ENCODE measurements around the gene CD81.

Gene CD81

DNA sequence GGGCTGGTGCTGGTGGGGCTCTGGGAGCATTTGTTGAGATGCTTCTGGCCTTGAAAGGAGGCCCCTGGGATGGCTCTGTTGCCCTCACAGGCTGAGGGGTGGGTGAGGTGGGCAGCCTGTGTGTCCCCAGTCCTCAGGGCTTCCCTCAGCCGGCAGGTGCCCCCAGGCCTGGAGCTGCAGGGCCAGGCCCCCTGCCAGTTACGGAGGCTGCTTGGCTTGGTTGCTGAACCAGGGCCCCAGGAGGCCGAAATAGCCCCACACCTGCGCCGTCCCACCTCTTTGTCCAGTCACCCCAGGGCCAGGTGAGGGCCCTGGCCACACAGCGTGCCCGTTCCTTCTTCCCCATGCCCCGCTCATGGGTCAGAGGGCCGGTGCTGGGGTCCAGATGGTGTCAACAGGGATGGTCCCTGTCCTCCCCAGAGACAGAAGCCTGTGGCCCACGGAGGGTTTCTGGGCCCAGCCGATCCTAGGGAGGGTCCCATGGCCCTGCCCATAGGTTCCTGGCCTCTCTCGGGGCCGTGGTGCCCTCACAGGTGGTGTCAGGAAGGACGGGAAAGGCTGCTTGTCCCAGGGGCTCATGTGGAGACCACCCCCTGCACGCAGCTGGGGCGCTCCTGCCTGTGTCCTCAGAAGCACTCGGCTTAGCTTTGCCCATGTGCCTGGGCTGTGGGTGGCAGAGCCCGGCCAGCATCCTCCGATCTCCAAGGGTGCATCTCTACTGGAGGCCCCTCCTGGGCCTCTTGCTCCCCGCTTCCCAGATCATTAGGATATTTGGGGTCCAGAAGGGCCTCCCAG lies 14.3 kb downstream of the CD81 start:
- DNase-seq = no peak

DNA sequence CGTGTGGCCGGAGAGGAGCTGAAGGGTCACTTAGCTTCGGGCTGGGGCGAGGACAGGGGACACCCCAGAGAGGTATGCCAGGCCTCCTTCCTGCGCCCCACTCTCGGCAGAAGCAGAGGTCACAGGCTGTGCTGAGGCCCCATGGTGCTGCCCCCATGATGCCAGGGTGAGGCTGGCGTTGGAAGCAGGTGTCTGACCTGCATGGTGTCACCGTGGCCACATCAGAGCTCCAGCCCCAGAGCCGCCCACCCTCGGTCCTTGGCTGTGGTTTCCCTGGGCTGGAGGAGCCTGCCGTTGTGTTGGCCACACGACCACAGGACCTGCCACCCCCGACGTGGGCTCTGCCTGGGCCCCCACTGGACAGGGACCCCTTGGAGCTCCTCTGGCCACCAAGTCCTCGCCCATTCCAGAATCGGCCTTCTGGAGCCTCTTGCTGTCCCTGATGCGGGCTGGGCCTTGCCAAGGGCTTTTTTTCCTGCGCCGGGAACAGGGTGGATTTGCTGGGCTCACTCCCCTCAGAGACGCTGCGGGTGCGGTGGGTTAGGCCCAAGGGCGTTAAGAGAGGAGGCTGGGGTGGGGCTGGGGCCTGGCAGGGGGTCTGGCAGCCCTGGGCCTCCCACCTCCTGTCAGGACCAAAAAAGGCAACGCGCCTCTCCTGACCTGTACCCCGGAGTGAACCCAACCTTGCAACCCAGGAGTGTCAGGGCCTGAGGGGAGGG lies 15.3 kb downstream of the CD81 start:
- DNase-seq = no peak

DNA sequence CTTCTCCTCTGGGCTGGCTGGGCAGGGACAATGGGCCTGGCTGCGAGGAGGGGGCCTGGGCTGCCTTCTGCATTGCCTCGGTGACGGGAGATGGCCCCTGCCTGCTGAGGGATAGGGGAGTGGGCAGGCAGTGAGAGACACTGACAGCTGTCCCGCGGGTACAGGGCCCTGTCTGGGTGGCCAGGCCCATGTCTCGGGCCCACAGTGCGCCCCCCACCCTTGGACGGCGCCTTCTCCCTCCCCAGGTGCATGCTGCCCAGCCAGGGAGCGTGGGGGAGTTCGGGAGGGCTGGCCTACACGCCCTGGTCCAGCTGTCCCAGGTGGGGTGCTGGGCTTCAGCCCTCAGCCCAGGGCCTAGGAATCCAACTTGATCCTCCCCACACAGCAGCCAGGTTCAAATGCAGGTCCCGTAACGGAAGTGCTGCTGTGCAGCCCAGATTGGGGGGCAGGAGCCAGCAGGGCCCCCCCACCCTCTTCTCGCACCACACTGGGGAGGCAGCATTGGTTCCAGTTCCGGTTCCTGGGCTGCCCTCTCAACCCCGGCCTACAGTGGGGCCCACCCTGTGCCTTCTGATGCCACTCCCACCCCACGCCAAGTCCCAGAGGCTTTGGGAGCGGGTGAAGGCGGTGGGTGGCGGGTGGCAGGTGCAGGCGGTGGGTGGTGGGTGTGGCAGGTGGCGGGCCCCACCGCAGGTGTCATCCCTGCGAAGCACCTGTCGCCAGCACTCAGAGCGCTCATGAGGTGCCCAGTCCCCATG lies 16.2 kb downstream of the CD81 start:
- no peak for DNase-seq

DNA sequence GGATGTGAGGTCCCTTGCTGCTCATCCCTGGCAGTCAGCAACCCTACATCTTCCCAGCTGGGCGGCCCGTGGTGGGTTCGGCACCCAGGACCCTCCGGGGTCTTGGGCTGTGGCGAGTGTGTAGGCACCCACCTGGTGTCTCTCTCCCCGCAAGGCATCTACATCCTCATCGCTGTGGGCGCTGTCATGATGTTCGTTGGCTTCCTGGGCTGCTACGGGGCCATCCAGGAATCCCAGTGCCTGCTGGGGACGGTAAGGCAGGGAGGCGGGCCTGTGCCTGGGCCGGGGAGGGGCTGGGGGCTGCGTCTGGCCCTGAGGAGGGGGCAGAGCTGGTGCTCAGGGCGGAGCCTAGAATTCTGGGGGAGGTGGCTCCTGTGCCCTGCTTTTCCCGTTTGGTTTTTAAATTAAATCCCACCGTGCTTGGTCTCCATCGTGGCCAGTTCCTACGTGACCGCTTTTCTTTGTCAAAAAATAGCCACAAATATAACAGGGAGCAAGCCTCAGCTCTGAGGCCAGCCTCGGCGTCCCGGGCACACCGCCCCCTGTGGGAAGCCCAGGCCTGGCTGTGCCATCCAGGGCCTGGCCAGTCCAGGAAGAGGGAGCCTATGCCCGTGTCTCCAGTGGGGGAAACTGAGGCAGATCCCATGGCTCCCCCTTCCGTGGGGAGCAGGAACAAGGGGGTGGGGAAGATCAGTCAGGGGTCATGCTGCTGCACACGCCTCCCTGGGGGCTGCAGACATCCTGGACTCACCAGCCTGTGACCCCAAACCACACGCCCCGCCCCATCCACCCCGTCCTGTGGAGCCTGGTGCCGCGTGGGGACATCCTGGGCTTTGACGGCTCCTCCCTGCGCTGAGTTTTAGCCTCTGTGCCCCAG lies 17.1 kb downstream of the CD81 start:
- no peak for DNase-seq

DNA sequence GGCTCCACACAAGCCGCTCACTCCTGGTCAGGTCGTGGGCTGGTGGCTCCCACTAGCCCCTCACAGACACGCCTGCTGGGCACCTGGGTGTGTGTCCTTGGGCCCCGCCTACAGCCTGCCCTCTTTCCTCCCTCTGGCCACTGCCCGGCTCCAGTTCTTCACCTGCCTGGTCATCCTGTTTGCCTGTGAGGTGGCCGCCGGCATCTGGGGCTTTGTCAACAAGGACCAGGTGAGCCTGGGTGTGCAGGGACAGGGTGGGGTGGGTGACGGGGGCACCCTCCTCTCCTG lies 17.7 kb downstream of the CD81 start:
- no peak for DNase-seq

DNA sequence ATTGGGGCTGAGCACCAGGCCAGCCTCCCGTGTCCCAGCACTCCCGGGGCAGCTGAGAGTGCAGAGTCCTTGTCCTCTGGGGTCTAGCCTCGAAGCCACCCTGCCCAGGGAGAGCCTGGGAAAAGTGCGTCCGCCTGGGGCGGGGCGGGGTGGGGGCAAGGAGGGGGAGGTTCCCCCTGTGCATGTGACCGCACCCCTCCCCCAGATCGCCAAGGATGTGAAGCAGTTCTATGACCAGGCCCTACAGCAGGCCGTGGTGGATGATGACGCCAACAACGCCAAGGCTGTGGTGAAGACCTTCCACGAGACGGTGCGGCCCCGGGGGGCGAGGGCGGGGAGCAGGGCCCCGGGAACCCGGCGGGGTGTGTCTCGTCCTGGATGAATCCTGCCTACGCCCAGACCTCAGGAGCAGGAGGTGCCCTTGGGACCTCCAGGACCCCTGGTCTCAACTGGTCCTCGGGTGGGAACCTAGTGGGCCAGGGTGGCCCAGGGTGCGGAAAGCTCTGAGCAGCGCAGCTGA lies 18.2 kb downstream of the CD81 start:
- no peak for DNase-seq

DNA sequence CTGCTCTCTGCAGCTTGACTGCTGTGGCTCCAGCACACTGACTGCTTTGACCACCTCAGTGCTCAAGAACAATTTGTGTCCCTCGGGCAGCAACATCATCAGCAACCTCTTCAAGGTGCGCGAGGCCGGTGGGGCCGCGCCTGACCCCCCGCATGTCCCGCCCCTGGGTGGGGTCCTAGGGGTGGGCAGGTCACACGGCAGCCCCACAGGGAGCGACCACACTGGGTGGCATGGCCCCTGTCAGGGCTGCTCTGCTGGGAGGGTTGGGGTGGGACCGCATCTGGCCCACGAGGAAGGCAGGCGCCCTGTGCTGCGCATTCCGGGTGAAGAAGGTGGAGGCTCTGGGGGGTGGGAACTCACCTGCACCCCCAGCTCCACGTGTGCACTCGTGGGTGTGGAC lies 18.7 kb downstream of the CD81 start:
- DNase-seq = no peak

DNA sequence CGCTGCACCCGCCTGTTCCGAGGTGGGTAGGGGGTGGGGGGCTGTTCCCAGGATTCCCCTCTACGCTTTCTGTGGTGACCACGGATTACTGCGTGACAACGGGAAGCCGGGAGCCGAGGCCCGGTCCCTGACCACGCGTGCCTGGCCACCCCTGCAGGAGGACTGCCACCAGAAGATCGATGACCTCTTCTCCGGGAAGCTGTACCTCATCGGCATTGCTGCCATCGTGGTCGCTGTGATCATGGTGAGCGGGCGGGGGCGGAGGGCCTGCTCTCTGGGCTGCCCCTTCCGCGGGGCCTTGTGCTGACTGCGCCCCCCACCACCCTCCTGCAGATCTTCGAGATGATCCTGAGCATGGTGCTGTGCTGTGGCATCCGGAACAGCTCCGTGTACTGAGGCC lies 19.4 kb downstream of the CD81 start:
- DNase-seq = no peak

DNA sequence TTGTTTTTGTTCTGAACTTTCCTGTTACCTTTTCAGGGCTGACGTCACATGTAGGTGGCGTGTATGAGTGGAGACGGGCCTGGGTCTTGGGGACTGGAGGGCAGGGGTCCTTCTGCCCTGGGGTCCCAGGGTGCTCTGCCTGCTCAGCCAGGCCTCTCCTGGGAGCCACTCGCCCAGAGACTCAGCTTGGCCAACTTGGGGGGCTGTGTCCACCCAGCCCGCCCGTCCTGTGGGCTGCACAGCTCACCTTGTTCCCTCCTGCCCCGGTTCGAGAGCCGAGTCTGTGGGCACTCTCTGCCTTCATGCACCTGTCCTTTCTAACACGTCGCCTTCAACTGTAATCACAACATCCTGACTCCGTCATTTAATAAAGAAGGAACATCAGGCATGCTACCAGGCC lies 19.9 kb downstream of the CD81 start:
- no peak for DNase-seq

DNA sequence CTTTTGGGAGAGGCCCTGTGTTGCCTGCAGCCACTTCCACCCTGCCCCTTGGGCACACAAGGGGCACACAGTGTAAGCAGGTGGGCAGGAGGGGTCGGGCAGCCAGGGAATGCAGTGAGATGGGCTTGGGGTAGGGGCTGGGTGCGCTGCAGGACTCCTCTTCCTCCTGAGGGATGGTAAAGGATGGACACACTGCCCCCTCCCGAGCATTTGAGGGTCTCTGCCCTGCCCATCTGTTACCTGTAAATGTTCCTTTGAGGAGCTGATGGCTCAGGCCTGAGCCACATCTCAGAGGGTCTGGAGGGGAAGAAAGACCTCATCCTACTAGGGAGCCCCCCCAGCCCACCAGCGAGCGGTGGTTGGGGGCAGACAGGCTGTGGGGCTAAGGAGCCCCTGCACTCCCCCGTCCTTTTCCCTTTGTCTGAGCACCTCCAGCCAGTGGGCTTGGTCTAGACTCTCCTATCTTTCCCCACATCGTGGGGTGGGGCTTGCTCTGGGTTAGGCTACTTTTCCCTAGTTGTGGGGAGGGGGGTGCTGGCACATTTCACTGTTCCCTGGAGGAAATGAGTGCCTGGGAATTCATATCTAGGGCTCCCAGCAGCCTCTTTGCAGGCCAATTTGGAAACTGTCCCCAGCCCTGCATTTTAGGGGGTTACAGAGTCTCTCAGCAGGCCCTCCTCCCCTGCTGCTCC lies 21.7 kb downstream of the CD81 start:
- no peak for DNase-seq

DNA sequence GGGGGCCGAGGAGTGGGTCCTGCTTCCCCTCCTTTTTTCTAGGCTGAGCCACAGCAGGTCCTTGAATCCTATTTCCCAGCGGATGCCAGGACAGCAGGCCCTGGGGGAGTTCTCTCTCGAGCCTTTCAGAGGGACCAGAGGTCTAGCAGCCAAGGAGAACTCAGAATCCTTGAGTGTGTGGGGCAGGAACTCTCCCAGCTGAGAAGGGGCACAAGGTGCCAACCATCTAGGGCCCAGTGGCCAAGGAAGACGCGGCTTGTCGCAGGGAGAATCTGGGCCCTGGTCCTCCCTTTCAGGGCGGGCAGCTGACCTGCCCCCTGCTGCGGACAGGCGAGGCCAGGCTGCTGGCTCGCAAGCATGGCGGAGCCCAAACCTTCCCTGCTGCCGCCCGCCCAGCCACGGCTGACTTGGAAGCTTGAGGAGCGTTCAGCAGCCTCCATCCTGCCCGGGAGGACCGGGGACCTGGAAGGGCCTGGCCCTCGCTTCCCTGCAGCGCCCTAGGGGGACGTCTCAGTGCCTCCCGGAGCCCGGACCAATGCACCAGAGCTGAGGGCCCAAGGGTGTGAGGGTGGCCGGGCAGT lies 22.5 kb downstream of the CD81 start:
- DNase-seq = no peak

DNA sequence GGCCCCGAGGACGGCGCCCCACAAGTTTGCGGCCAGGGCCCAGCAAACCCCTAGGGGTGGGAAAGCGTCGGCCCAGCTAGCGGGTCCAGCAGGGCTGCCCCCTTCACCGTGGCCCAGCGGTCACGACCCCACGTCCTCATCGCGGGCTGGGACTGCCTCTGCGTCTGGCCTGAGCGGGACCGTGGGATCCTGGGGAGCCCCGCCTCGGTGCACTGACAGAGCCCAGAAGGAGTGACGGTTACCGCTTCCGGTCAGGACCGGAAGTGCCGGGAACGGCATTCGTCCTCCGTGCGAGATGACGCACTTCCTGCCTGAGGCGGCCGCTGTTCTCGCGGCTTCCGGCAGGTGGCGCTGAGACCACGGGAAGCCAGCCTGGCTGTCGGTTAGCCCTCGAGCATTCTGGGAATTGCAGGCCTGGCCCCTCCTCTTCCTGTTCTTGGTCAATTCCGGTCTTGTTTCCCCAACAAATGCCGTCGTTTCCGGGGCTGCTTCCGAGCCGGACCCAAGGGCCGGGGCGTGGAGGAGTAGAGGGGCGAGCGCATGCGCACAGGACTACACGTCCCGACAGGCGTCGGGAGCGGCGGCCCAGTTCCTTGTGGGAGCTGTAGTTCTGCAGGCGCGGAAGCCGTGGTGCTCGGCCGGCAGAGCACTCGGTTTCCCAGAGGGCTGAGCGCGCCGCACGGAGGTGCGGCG lies 23.1 kb downstream of the CD81 start, which contains the start of gene TSSC4:
TSS of gene TSSC4 (plus strand) at position 682 of the 693 bp plus-strand sequence. CDS start 1,884 bp downstream, outside the sequence.
- DNase-seq = peak; percentile 100

DNA sequence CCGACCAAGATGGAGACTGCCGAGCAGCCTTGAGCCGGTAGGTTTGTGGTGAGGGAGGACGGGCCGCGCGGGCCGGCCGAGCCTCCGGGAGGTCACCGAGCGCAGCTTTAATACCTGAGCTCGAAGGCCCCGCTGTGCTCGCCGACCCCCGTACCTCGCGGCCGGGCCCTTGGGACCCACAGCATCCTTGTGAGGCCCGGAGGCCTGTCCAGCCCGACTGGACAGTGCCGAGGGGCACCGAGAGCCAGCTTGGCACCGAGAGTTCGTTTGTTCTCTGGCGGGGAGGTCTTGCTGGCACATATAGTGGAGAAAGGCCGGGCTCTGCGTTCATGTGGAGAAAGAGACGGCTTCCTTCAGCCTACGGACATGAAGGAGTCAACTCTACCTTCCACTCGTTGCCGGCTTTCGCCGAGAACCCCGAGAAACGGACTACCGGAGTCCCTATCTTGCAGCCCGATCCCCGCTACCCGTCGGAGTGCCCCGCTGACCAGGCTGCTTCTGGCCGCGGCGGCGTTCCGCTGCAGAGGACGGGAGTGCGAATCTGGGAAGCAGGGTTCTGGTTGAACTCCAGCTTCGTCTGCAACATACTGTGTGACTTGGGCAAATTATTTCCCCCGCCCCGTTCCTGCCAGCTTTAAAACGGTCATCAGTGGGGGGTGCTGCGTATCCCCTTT lies 23.8 kb downstream of the CD81 start:
- DNase-seq = no peak

DNA sequence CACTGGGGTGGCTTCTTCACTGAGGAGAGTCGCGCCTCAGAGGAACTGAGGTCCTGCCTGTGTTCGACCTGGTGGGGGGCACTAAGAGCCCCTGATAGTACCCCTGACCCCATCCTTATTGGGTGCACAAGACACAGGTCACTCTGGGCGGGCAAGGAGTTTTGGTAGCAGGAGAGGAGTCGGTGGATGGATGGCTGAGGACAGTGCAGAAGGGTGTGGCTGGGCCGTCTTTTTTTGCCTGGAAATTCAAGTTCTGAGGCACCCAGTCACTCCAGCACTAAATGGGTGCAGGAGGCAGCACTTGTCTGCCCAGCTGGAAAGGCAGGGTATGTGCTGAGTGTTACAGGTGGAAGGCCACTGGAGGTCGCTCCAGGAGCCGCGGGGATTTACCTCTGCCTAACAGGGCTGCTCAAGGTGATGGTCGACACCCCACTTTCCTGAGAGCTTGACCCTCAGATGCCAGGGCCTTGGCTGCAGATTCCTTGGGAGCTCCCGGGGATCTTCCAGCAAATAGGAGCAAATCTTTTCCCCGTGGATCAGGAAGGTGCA lies 24.4 kb downstream of the CD81 start:
- no peak for DNase-seq

DNA sequence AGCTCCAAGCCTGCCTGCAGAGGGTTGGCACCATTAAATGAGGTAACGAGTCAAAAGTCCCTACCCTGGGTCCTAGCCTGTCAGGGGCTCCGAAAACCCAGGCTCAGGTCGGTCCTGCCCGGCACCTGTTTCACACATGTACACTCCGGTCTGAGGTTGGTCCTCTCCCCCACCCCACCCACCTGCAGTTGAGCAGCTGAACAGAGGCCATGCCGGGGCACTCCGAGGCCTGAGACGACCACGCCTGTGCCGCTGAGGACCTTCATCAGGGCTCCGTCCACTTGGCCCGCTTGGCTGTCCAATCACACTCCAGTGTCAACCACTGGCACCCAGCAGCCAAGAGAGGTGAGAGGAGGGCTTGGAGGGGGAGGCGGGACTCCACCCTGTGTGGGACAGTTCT lies 25.0 kb downstream of the CD81 start:
- no peak for DNase-seq

DNA sequence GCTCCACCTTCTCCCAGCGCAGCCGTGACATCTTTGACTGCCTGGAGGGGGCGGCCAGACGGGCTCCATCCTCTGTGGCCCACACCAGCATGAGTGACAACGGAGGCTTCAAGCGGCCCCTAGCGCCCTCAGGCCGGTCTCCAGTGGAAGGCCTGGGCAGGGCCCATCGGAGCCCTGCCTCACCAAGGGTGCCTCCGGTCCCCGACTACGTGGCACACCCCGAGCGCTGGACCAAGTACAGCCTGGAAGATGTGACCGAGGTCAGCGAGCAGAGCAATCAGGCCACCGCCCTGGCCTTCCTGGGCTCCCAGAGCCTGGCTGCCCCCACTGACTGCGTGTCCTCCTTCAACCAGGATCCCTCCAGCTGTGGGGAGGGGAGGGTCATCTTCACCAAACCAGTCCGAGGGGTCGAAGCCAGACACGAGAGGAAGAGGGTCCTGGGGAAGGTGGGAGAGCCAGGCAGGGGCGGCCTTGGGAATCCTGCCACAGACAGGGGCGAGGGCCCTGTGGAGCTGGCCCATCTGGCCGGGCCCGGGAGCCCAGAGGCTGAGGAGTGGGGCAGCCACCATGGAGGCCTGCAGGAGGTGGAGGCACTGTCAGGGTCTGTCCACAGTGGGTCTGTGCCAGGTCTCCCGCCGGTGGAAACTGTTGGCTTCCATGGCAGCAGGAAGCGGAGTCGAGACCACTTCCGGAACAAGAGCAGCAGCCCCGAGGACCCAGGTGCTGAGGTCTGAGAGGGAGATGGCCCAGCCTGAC lies 26.0 kb downstream of the CD81 start:
- no peak for DNase-seq

DNA sequence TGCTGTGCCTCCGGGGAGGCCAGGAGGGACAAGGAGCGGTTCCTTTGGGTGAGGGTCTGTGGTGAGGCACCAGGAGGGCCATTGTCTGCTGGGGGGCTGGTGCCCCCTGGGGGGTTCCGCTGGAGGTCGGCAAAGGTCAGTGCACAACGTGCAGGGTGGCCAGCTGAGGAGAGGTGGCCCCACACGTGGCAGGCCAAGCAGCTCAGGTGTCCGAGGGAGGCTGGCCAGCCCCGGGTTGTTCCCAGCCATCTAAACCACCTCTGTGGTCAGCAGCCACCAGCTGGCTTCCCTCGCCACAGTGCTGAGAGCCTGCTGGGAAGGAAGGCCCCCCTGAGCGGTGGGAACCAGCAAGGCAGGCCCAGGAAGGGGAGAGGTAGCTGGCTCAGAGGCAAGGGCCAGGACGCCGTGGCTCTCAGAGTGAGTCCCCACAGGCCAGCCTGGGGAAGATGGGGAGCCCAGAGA lies 27.7 kb downstream of the CD81 start:
- DNase-seq = no peak

DNA sequence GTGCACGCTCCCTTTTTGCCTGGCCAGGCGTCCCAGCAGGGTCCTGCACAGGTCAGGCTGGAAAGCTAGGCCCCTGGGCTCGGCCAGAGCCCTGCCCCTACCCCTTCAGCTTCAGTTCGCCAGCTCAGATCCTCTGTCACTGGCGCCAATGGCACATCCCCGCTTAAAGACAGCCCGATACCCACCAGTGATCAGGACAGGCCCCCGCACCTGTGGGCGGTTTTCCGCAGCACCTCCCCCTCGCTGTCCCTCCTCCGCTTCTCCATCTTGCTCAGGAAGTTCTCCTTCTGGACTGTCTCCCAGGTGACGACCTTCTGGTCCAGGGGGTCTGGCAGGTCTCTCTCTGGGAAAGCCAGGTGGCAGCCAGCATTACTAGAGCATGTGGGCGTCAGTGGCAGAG lies 29.3 kb downstream of the CD81 start:
- DNase-seq = no peak

DNA sequence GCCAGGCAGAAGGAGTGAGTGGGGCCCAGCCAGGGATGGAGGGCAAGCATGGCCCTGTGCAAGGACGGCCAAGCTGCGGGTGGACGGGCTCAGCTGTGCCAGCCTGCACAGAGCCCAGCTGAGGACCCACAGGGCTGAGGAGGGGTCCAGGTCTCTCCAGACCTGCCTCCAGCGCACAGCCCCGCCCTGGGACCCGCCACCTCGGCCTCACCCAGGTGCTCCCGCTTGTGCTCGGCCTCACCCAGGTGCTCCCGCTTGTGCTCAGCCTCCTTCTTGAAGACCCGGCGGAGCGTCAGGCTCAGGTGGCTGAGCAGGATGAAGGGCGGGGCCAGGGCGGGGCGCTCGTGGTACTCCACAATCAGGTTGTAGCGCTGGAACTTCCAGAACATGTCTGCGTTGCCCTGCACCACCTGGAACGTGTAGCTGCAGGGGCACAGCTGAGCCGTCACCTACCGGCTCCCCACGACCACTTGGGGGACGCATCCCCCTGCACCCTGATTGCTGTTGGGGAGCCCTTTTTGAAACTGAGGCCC lies 29.8 kb downstream of the CD81 start:
- no peak for DNase-seq

All from DMS153 (cell line).